Ramos (cell line): ENCODE measurements around the gene POMT1.
"Not testable (repeated sequence)": the region's sequence is repeated elsewhere in the genome, so short reads cannot be mapped to it uniquely, and the experiment has no call there.

Experiments
- in situ Hi-C: fragments of 300-500 bp; cut with MboI; formaldehyde crosslinking; loops from one replicate; pipeline ENCODE4 v1.14.3; 2022; ENCODE audit warnings: low sequenced_read_pairs; ENCODE audit not compliant: unreplicated experiment

POMT1 gene, protein sequence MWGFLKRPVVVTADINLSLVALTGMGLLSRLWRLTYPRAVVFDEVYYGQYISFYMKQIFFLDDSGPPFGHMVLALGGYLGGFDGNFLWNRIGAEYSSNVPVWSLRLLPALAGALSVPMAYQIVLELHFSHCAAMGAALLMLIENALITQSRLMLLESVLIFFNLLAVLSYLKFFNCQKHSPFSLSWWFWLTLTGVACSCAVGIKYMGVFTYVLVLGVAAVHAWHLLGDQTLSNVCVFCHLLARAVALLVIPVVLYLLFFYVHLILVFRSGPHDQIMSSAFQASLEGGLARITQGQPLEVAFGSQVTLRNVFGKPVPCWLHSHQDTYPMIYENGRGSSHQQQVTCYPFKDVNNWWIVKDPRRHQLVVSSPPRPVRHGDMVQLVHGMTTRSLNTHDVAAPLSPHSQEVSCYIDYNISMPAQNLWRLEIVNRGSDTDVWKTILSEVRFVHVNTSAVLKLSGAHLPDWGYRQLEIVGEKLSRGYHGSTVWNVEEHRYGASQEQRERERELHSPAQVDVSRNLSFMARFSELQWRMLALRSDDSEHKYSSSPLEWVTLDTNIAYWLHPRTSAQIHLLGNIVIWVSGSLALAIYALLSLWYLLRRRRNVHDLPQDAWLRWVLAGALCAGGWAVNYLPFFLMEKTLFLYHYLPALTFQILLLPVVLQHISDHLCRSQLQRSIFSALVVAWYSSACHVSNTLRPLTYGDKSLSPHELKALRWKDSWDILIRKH

DNA sequence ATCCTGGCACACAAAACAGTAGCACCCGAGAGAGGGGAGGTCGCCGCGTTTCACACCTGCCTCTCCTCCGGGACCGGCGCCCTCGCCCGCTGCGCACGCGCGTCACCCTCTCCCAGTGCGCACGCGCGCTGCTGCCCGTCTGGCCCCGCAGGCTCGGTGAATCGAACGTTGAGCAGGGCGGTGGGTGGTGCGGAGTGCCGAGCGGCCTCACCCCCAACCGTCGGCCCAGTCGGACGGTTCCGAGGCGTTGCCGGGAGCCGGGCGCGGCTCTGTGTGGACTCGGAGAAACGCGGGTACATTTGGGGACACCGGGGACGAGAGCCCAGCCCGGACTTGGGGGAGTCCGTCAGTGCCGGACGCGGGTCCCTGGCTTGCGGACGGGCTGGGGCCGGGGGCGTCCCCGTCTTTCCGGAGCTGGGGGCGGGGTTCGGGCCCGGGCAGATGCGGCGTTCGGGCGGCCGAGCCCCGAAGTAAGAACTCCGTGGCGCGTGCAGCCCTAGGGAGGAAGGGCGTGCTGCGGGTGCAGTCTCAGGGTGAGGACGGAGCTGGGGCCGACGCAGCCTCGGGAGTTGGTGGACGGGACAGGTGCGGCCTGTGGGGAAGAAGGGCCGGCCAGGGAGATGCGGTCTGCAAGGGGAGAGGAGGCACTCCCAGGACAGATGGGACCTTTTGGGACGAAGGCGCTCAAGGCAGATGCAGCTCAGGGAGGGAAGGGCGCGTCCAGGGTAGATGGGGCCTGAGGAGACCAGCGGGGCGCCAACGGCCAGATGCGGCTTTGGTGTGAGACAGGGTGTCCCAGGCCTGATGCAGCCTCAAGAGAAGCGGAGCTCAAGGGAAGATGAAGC, at the start of gene POMT1:
Gene POMT1 (plus strand): TSS at position 138 of the 845 bp plus-strand sequence. CDS start 1,301 bp downstream, outside the sequence.
- in situ Hi-C loops, result loop anchor here (10.0 kb wide), 1 partner anchor 242 kb away; the partner anchor contains the start of gene RAPGEF1

DNA sequence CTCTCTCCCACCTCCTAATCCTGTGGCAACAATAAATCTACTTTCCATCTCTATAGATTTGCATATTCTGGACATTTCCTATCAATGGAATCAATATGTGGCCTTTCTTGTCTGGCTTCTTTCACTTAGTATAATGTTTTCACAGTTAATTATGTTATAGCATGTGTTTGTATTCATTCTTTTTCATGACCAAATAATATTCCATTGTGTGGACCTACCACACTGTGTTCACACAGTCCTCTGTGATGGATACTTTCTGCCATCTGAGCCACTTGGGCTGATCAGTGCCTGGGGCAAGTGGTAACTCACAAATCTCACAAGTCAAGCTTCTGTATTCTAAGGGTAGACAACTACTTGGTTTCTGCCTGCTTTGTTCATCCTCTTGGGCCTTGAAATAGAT, 48.7 kb upstream of the POMT1 start:
- in situ Hi-C loops, result no loop called here

DNA sequence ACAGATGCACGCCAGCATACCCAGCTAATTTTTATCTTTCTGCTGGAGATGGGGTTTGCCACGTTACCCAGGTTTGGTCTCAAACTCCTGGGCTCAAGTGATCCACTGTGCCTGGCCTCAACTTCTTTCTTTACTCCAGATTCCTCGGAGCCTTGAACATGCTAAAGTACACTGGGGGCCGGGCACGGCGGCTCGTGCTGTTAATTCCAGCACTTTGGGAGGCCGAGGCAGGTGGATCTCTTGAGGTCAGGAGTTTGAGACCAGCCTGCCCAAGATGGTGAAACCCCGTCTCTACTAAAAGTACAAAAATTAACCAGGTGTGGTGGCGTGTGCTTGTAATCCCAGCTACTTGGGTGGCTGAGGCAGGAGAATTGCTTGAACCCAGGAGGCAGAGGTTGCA, 47.1 kb upstream of the POMT1 start:
- in situ Hi-C loops, result not testable (repeated sequence)

DNA sequence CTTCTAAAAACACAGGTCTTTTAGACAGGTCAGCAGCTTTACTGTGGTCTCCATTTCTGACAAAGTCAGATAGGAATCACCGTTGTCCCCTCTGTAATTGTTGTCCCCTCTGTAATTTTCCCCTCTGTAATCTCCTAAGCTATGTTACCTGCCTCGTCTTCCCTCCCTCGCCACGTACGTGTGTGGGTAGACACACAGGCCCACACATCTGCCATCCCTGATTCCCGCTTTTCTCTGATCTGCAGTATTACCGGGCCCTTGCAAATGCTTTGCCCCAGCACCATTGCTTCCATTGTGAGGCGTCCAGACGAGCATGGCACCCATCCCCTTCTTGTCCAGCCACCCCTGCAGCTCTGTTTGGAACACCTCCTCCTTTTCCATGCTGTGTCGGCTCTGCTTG, 45.0 kb upstream of the POMT1 start:
- in situ Hi-C loops, result no loop called here

DNA sequence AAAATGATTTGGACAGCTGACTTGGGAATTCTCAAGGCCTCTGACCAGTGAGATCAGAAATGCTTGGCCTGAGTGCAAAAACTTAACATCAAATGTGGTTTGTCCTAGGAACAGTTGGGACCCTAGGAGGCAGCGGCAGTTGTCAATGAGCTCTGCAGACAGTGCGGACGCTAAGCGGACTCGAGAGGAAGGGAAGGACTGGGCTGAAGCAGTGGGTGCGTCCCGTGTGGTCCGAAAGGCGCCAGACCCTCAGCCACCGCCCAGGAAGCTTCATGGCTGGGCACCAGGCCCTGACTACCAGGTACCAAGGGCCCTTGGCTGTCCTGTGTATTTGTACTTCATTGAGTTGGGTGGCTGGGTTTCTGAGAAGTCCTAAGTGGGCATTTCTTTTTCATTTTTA, 43.7 kb upstream of the POMT1 start:
- in situ Hi-C loops, result no loop called here

DNA sequence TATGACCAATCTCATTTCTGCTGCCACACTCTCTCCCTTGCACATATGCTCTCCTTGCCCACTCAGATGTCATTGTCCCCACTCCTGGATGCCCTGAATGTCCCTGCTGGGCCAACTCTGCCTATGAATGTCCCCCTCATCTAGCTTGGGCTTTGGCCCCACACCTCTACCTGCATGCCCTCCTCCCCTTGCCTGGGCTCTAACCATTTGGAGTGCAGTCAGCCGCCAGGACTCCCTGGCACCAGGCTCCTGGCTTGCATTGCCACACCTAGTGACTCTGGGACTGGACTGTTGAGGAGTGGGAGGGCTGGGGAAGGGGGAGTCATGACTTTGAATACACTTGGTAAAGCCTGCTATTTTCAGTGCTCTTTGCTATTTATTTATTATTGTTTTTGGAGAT, 41.6 kb upstream of the POMT1 start:
- in situ Hi-C loops, result no loop called here

DNA sequence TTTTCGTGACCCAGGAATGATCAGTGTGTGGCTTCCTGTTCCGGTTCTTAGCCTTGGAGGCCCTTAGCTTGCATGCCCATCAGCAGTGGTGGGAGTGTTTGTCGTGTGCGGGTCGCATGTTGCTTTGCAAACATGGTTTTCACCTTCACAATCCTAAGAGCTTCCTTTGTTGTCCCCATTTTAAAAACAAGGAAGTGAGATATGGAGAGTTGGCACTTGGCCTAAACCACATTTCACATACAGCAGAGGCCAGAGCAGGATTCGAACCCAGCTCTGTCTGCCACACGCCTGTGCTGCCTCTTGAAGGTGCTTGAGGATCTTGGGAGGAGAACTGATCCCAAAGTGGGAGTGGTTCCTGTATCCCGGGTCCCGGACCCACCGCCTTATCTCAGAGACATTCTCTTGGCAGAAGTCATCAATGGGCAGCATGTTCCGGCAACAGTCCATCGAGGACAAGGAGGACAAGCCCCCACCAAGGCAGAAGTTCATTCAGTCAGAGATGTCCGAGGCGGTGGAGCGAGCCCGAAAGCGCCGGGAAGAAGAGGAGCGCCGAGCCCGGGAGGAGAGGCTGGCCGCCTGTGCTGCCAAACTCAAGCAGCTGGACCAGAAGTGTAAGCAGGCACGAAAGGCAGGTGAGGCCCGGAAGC, 38.2 kb upstream of the POMT1 start:
- in situ Hi-C loops, result no loop called here

DNA sequence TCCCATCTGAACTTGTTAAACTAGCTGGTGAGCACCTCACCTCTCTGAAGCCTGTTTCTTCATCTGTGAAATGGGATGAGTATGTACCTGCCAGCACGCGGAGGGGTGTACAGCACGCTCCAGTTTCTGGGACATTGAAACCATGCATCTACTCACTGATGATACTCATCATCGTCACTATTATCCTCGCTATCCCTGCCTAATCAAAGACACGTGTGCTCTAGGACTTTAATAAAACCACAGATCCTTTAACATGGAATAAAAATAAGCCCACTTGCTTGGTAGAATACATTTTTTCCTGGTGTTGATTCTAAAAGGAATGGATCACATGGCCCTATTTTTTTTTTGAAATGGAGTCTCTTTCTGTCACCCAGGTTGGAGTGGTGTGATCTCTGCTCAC, 37.3 kb upstream of the POMT1 start:
- in situ Hi-C loops, result no loop called here

DNA sequence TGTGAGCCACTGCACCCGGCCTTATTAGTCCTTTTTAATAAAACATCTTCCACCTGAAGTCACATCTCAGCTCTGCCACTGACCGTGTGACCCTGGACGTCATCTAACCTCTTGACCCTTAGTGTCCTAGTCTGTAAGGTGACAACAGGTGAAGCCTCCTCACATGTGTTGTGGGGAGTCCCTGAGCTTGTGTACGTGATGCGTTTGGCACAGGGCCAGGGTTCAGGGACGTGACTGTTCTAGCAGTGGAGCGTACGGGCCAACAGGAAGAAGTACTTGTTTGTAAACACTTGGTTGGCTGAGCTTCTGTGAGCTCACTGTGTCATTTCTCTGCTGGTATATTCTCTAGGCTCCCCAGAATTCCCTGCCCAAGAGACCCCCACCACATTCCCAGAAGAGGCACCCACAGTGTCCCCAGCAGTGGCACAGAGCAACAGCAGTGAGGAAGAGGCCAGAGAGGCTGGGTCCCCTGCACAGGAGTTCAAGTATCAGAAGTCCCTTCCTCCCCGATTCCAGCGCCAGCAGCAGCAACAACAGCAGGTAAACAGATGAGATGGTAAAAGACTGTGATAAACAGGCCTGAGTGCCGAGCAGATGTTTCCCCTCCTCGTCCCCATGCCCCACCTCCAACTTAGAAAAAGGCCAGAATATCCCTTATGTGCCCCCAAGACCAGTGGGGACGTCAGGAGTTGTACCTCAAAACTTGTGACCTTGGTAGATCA, 35.3 kb upstream of the POMT1 start:
- in situ Hi-C loops, result no loop called here

DNA sequence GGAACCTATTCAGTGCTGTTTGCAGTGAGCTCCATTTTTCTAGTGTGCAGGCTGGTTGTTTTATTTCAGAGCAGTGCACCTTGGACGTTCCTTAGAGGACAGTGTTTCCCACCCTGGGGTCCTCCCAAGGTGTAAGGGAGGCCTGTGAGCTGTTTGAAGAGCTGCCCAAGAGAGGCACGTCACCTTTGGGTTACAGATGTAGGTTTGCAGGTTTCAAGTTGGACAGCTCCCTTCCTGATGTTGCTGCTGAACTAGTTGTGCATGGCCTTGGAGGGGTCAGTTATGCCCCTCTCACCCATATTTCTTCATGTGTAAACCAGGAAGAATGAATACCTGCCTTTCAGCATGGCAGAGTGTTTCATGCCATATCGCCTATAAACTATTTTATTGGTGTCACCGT, 34.7 kb upstream of the POMT1 start:
- in situ Hi-C loops, result no loop called here

DNA sequence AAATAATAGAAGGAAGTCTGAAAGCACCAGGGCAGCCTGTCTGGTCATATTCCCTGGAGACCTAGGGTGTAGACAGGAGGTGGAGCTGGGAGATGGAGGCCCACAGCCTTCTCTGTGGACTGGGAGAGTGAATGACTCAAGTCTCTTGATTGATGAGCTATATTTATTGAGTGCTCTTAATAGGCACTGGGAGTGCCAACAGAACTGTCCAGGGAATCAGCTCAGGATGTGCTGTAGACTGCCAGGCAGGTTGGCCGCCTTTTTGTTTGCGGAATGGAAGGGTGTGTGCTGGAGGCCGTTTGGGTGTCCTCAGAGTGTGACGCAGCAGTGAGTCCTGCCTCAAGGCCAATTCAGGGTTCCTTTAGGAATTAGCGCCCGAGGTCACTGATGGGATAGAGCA, 33.4 kb upstream of the POMT1 start:
- in situ Hi-C loops, result no loop called here

DNA sequence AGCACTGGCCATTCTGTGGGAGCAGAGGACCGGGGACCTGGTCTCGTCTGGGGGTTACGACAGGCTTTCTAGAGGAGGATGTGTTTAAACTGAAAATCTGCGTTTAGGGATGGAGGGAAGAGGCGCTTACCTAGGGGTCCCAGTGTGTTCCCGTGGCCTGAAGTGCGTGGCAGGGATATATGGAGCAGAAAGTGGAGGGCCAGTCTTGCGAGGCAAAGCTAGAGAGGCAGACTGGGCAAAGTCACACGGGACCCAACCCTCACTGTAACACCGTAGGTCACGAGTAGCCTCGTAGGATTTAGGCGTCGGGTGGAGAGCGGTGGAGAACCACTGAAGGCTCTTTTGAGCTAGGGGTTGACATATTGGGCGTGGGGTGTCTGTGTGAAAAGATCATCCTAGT, 32.8 kb upstream of the POMT1 start:
- in situ Hi-C loops, result no loop called here

DNA sequence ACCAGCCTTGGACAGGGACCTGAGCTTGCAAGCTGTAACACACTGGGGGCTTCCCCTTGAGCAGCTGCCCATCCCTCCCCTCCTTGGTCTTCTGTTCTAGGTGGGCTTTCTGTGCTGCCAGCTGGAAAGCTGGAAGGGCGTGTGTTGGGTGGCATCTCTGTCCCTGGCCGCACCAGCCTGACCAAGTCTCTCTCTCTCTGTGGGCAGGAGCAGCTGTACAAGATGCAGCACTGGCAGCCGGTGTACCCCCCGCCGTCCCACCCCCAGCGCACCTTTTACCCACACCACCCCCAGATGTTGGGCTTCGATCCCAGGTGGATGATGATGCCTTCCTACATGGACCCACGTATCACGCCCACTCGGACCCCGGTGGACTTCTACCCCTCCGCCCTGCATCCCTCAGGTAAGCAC, 32.1 kb upstream of the POMT1 start:
- in situ Hi-C loops, result no loop called here

DNA sequence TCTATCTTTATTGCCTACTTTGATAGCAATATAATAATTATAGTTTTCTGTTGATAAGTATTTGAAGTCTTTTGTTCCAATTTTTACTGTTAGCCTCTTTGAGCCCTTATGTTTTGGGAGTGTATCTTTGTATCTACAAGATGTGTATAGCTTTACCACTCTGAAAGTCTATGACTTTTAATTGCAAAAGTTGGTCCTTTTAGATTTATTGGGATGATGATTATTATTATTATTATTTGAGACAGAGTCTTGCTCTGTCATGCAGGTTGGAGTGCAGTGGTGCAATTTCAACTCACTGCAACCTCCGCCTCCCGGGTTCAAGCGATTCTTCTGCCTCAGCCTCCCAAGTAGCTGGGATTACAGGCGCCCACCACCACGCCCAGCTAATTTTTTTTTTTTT, 30.6 kb upstream of the POMT1 start:
- in situ Hi-C loops, result not testable (repeated sequence)

DNA sequence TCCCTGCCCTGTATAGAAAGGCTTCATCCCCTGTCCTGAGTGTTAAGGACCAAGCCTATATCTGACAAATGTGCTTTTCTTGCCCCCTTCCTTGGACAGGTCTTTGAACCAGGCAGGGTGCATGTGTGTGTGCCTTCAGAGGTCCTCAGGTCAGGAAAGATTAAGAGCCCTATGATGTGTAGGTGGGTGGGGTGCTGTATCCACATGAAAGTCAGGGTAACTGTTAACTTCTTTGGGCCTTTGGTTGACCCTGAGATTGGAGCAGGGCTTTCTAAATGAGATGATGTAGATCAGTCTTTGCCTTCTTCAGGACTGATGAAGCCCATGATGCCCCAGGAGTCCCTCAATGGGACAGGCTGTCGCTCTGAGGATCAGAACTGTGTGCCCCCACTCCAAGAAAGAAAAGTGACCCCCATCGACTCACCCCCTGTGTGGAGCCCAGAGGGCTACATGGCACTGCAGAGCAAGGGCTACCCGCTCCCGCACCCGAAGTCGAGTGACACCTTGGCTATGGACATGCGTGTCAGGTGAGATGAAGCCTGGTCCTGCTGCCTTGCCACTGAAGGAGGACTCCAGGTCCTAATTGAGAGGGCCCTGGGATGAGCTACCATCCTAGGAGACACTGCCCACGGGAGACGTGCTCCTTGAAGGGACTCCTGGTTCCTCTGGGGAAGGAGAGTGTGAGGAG, 29.4 kb upstream of the POMT1 start:
- in situ Hi-C loops, result no loop called here

DNA sequence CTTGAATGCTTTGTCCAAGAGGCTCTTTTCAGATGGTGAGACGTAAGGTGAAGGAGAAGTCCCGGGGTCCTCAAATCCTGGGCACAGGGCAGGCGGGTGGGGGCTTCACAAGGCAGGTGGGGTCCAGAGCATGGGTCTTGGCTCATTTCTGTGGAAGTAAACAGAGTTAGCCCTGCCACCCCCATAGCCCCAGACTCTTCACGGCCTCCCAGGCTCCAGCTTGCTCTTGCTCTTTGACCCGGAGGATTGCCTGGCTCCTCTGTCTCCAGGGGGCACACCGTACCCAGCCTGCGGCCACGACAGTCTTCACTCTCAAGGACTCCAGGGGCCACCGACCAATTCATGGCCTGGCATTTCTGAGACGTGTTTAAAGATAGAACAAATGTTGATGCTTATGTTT, 28.8 kb upstream of the POMT1 start:
- in situ Hi-C loops, result no loop called here

DNA sequence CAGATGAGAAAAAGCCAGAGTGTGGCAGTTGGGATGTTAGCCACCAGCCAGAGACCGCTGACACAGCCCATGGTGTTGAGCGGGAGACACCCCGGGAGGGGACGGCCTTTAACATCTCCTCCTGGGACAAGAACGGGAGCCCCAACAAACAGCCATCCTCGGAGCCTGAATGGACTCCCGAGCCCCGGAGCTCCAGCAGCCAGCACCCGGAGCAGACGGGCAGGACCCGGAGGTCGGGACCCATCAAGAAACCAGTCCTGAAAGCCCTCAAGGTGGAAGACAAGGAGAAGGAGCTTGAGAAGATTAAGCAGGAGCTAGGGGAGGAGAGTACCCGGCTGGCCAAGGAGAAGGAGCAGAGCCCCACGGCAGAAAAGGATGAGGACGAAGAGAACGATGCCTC, 28.0 kb upstream of the POMT1 start:
- in situ Hi-C loops, result no loop called here

DNA sequence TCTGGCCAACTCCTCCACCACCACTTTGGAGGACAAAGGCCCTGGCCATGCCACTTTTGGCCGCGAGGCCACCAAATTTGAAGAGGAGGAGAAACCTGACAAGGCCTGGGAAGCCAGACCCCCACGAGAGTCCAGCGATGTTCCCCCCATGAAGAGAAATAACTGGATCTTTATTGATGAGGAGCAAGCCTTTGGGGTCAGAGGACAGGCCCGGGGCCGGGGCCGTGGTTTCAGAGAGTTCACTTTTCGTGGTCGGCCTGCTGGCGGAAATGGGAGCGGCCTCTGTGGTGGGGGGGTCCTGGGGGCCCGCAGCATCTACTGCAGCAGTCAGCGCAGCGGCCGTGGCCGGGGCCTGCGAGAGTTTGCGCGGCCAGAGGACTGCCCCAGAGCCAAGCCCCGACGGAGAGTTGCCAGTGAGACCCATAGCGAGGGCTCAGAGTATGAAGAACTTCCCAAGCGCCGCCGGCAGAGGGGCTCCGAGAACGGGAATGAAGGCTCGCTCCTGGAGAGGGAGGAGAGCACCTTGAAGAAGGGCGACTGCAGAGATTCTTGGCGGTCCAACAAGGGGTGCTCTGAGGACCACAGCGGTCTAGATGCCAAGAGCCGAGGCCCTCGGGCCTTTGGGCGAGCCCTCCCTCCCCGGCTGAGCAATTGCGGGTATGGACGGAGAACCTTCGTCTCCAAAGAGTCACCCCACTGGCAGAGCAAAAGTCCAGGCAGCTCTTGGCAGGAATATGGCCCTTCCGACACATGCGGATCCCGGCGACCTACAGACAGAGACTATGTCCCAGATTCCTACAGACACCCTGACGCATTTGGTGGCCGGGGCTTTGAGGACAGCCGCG, 27.4 kb upstream of the POMT1 start:
- in situ Hi-C loops, result no loop called here
